Measurements from ENCODE around the gene KCNJ6. TPM values are rescaled to one million over a fixed set of nuclear protein-coding genes. Genes with fewer than 3 reads are reported as not detected.

The KCNJ6 gene
- total RNA-seq, 1 donor from 2014 or later, result 2.6 TPM

- FAIRE-seq (no peak), DNase-seq (ENCODE audit: low read depth) (peak; percentile 85)
- Histone ChIP-seq H3K36me3 (ENCODE audit: insufficient read depth, low read length) (no peaks in the 10 kb centered on the region), H3K27me3 (ENCODE audit: insufficient read depth, low read length) (no peaks in the 10 kb centered on the region), H3K4me1 (ENCODE audit: insufficient read depth, low read length) (peaks cover 19% of the 10 kb centered on the region), H3K4me2 (ENCODE audit: low read length) (peak overlapping the region; percentile 97), H3K79me2 (ENCODE audit: insufficient read depth, low read length) (no peaks in the 10 kb centered on the region), H2AFZ (ENCODE audit: low read depth, low read length) (peak overlapping the region; percentile 94), H4K20me1 (ENCODE audit: insufficient read depth, low read length) (no peaks in the 10 kb centered on the region), H3K9me3 (ENCODE audit: insufficient read depth, low read depth, low read length) (peaks cover 5% of the 10 kb centered on the region), H3K9ac (ENCODE audit: low read length) (peak overlapping the region; percentile 91), H3K4me3 (ENCODE audit: insufficient read depth, low read depth, low read length) (peak overlapping the region; percentile 69), H3K27ac (ENCODE audit: low read depth, low read length) (peak overlapping the region; percentile 99)
- Mint-ChIP-seq H3K27me3 (ENCODE audit: low read depth, unreplicated experiment) (no peaks in the 10 kb centered on the region), H3K4me3 (ENCODE audit: unreplicated experiment) (peak overlapping the region; percentile 66), H3K27ac (ENCODE audit: unreplicated experiment) (peak overlapping the region; percentile 94), H3K36me3 (ENCODE audit: low read depth, unreplicated experiment) (peaks cover 1% of the 10 kb centered on the region), H3K9me3 (ENCODE audit: unreplicated experiment) (peaks cover 7% of the 10 kb centered on the region), H3K4me1 (ENCODE audit: low read depth, unreplicated experiment) (peaks cover 19% of the 10 kb centered on the region)
- TF ChIP-seq EZH2 (IDR thresholded peaks at IDR 0.05; ENCODE audit: insufficient read depth, low read length), result no peak
- TF ChIP-seq, protein P1, sequence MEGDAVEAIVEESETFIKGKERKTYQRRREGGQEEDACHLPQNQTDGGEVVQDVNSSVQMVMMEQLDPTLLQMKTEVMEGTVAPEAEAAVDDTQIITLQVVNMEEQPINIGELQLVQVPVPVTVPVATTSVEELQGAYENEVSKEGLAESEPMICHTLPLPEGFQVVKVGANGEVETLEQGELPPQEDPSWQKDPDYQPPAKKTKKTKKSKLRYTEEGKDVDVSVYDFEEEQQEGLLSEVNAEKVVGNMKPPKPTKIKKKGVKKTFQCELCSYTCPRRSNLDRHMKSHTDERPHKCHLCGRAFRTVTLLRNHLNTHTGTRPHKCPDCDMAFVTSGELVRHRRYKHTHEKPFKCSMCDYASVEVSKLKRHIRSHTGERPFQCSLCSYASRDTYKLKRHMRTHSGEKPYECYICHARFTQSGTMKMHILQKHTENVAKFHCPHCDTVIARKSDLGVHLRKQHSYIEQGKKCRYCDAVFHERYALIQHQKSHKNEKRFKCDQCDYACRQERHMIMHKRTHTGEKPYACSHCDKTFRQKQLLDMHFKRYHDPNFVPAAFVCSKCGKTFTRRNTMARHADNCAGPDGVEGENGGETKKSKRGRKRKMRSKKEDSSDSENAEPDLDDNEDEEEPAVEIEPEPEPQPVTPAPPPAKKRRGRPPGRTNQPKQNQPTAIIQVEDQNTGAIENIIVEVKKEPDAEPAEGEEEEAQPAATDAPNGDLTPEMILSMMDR (IDR thresholded peaks at IDR 0.05; ENCODE audit: insufficient read depth, low read depth, low read length), result no peak
These were observed 352.5 kb downstream of the KCNJ6 start for GRCh38 chr21:37563641-37564340.

GRCh38 chr21:37562920-37563640, 353.2 kb downstream of the KCNJ6 start:
- H3K4me1 Mint-ChIP-seq (ENCODE audit: low read depth, unreplicated experiment), result peaks cover 17% of the 10 kb centered on the region
- H3K9me3 Mint-ChIP-seq (ENCODE audit: unreplicated experiment), result peaks cover 7% of the 10 kb centered on the region
- no peaks in the 10 kb centered on the region for H3K79me2 ChIP-seq (ENCODE audit: insufficient read depth, low read length)
- peaks cover 2% of the 10 kb centered on the region for H3K27me3 Mint-ChIP-seq (ENCODE audit: low read depth, unreplicated experiment)
- no peak for TF ChIP-seq EZH2 (IDR thresholded peaks at IDR 0.05; ENCODE audit: insufficient read depth, low read length)
- TF ChIP-seq, protein P1 (IDR thresholded peaks at IDR 0.05; ENCODE audit: insufficient read depth, low read depth, low read length), result no peak
- H3K9ac ChIP-seq (ENCODE audit: low read length), result peak overlapping the region; percentile 91
- peak overlapping the region; percentile 69 for H3K4me3 ChIP-seq (ENCODE audit: insufficient read depth, low read depth, low read length)
- peaks cover 5% of the 10 kb centered on the region for H3K9me3 ChIP-seq (ENCODE audit: insufficient read depth, low read depth, low read length)
- H3K4me3 Mint-ChIP-seq (ENCODE audit: unreplicated experiment), result no peak overlapping the region
- H3K27me3 ChIP-seq (ENCODE audit: insufficient read depth, low read length), result no peaks in the 10 kb centered on the region
- FAIRE-seq, result no peak
- peaks cover 1% of the 10 kb centered on the region for H3K36me3 Mint-ChIP-seq (ENCODE audit: low read depth, unreplicated experiment)
- peak overlapping the region; percentile 99 for H3K27ac ChIP-seq (ENCODE audit: low read depth, low read length)
- H2AFZ ChIP-seq (ENCODE audit: low read depth, low read length), result peak overlapping the region; percentile 94
- no peak for DNase-seq (ENCODE audit: low read depth)
- H3K4me2 ChIP-seq (ENCODE audit: low read length), result peak overlapping the region; percentile 97
- H3K36me3 ChIP-seq (ENCODE audit: insufficient read depth, low read length), result no peaks in the 10 kb centered on the region
- no peaks in the 10 kb centered on the region for H4K20me1 ChIP-seq (ENCODE audit: insufficient read depth, low read length)
- H3K27ac Mint-ChIP-seq (ENCODE audit: unreplicated experiment), result peak overlapping the region; percentile 14
- H3K4me1 ChIP-seq (ENCODE audit: insufficient read depth, low read length), result peaks cover 19% of the 10 kb centered on the region

Measured in astrocyte (in vitro differentiated cells and primary cell).